Stimulated activated CD4-positive, alpha-beta T cell treated with anti-CD3 and anti-CD28 coated beads, Interleukin-15, amount 100 ng/mL, for 24 hours (primary cell): ENCODE data around the gene YEATS4.

Source experiments
- DNase-seq: peaks from one replicate; pipeline ENCODE4 v3.0.0-alpha.2; 2020

YEATS4 gene

DNA sequence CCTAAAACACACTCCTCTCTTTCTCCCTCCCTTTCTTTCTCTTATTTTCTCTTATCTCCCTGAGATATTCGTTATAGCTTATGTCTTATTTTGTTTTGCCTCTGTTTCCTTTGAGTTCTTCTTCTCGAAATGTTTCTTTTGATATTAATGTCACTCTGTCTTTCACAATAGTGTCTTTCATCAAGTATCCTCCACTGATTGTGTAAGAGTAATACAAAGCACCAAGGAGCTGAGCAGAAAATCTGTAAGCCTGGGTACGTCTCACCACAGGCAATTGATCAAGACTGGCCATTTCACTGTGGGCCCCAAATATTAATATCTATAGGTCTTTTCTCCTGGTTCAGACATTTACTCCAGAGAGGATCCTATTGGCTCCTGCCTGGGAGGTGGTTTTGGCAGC lies 16.2 kb upstream of the YEATS4 start:
- DNase-seq, result no peak

DNA sequence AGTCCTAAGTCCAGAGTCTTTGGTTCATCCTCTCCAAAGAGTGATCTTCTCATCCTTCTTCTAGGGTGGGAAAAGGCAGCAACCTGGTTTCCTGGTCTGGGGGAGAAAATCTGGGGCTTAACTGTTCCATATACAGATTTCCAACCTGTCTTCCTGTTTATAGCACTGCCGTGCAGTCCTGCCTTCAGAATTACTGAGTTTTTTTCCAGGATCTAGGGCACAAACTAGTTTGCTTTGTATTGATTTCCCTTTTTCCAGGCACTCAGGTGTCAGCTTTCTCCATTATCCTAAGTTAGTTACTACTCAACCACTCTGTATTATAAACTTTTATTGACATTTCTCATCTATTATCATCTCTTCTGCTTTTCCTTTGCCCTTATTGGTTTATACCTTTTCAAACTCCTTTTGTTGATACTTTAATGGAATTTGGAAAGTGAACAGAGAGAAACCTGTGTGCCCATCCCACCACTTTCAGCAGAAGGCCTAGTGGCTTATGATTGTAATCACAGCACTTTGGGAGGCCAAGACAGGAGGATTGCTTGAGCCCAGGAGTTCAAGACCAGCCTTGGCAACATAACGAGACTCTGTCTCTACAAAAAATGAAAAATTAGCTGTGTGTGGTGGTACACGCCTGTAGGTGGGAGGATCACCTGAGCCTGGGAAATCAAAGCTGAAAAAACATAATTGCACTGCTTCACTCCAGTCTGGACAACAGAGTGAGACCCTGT lies 15.5 kb upstream of the YEATS4 start:
- no peak for DNase-seq

DNA sequence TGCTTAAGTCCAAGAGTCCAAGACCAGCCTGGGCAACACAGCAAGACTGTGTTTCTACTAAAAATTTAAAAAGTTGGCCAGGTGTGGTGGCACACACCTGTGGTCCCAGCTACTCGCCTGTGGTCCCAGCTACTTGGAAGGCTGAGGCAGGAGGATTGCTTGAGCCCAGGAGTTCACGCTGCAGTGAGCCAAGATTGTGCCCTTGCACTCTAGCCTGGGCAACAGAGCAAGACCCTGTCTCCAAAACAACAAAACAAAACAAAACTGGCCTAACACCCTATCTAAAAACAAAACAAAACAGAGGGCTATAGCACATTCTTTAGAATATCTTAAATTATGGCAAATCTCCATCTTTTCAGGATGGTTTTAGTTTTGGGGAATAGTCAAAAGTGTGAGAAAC lies 14.5 kb upstream of the YEATS4 start:
- no peak for DNase-seq

DNA sequence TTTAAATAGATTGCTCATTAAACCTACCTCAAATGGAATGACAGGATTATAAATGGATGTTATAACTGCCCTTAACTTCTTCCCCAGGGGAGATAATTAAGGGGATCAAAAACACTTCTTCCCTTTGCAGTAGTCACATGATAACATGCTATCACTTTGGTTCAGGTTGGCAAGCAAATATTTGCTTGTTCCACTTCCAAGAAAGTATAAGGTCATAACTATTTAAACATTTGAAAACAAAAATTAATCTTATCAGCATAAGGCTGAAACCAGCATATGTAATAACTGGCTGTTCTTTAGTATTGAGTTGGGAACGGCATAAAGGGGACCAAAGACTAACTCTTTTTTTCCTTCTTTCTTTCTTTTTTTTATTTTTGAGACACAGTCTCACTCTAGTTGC lies 13.8 kb upstream of the YEATS4 start:
- no peak for DNase-seq

DNA sequence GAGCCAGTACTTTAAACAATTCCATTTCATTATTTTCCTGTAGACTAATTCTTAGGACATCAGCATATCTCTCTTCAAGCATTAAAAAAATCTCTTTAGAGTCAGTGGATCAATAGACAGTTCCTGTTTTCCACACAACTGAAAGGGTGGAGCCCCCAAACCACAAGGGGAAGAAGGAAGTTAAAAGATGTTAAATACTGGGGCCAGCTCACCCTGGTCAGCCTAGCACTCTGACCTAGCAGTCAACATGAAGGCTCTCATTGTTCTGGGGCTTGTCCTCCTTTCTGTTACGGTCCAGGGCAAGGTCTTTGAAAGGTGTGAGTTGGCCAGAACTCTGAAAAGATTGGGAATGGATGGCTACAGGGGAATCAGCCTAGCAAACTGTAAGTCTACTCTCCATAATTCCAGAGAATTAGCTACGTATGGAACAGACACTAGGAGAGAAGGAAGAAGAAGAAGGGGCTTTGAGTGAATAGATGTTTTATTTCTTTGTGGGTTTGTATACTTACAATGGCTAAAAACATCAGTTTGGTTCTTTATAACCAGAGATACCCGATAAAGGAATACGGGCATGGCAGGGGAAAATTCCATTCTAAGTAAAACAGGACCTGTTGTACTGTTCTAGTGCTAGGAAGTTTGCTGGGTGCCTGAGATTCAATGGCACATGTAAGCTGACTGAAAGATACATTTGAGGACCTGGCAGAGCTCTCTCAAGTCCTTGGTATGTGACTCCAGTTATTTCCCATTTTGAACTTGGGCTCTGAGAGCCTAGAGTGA lies 11.2 kb upstream of the YEATS4 start, which contains the start of gene LYZ:
Gene LYZ (plus strand): TSS at position 220 of the 777 bp plus-strand sequence. CDS start 28 bp downstream, at position 248.
- no peak for DNase-seq

DNA sequence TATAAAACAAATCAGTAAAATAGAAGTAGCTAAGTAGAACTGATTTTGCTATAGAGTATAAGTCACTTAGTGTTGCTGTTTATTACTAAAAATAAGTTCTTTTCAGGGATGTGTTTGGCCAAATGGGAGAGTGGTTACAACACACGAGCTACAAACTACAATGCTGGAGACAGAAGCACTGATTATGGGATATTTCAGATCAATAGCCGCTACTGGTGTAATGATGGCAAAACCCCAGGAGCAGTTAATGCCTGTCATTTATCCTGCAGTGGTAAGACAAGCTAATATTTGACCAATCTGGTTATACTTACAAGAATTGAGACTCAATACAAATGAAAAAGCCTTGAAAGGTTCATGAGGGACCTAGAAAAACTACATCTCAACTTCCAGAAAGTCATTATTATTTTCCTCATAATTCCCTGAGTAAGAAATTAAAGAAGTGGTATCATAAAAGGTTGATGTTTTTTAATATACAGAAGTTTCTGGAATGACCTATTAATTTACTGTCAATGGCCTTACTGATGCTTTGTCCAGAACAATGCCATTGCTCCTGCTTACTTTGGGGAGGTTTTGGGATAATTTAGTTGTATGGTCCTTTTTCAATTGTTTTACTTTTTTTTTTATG lies 9.4 kb upstream of the YEATS4 start:
- DNase-seq, result no peak

DNA sequence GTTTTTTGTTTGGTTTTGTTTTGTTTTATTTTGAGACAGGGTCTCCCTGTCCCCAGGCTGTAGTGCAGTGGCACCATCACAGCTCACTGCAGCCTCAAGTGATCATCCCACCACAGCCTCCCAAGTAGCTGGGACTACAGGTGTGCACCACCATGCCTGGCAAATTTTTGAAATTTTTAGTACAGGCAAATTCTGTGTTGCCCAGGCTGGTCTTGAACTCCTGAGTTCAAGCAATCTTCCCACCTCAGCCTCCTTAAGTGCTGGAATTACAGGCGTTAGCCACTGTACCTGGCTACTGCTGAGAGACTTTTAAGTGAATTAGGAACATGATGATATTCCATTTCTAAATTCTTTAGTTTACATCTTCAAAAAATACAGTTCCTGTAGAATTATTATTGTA lies 8.8 kb upstream of the YEATS4 start:
- DNase-seq, result no peak

DNA sequence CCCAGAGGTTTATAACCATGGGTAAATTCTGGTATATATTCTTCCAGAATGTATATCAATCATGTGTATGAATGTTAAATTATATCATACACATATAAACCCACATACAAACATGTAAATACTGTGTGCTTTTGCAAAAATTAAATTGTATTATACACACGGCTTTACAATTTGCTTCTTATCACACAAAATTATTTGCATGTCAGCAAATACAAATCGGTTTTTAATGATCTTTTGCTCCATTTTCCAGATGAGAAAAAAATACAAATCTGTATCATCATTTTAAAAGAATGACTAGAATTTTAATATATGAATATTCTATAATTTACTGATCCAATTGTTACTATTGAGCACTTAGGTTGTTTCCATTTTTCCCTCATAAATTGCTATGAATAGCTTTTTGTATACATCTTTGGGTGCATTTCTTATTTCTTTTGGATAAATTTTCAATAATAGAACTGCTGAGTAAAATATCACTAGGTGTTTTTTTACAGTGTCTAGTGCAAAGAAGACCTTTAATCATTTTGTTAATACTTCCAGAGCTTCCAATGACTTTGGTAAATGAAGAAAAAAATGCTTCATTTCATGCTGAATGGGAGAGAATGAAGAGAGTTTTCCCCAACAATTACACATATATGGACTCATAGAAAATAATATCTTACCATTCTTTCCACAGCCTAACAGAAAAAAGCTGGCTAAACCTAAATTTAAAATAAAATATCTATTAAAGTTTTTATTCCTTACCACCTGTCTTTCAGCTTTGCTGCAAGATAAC lies 7.9 kb upstream of the YEATS4 start:
- DNase-seq, result no peak

DNA sequence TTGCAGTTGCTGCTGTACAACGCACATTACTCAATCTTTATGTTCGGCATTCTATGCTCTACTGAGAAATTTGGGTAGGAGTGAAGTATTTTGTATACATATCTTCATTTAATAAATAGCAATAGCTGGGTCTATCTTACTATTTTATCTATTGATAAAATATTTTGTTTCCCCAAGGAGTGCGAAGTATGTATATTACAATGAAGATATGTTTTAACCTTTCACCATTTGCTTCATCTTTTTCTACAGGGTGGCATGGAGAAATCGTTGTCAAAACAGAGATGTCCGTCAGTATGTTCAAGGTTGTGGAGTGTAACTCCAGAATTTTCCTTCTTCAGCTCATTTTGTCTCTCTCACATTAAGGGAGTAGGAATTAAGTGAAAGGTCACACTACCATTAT lies 6.6 kb upstream of the YEATS4 start:
- no peak for DNase-seq

DNA sequence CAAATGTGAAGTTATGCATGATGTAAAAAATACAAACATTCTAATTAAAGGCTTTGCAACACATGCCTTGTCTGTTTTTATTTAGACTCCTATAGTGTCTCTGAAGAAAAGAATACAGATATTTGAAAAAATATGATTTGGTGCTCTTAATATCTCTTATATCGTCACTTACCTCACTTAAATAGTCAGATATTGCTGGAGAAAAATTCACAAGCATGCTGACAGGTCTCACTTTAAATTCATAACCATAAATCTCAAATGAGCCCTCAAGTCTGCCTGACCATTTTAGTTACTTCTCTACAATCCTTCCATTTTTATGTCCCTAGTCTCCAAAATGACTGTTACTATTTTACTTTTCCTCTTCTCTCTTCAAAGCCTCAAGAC lies 5.4 kb upstream of the YEATS4 start:
- DNase-seq, result no peak

DNA sequence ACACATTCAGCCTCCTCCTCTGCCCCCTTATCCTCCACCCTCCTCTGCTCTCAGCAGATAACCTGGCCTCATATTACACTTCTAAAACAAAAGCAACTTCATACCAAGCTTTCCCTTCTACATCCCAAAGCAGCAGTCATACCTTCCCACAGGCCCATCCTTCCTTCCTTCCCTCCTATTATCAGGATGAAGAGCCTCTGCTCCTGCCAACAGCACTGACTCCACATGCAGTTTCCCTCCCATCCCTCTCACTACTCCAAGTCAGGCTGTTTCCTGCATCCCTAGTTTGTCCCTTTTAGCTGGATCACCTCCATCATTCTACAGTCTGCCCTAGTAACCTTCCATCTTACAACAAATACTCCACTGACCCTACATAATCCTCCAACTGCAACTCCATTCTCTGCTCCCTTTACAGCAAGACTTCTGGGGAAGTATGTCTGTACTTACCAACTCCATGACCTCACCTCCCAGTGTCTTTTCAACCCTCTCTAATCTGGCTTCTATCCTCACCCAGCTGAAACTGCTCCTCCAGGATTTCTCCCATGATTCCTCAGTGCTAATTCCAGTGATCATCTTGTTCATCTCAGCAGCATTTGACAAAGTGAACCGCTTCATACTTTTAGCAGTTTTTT lies 4.9 kb upstream of the YEATS4 start:
- no peak for DNase-seq

DNA sequence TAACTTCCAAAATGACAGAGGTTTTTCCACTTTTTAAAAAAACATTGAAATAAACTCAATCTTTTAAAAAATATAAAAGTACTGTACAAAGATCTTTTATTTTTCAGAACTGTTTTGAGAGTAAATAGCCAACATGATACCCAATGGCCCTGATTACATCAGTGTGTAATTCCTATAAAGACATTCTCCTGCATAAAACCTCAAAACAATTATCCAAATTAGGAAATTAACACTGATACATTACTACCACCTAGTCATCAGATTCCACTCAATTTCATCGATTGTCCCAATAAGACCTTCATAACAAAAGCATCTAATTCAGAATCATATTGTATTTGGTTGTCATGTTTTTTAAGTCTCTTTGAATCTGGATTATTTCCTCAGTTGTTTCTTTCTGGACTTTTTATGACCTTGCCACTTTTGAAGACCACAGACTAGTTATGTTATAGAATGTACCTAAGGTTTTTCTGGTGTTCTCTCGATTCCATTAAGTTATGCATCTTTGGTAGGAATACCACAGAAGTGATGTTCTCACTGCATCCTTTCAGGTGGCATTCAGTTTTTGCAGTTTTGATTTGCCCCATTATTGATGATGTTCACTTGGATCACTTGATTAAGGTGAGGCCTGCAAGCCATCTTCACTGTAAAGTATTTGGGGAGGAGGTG lies 4.0 kb upstream of the YEATS4 start:
- no peak for DNase-seq

DNA sequence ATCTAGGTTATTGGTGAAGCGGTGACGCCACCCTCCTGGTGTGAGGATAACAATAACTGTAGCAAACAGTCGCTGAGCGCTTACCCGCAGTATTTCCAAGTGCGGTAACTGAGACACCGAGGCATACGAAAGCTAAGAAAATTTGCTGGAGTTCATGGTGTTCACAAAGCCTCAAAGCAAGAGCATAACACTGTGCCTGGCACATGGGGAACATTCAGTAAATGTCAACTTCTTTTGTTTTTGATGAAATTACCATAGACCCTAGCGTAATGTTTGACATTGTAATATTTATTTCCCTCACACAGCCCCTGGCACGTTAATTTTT lies 767 bp downstream of the YEATS4 start:
- no peak for DNase-seq

DNA sequence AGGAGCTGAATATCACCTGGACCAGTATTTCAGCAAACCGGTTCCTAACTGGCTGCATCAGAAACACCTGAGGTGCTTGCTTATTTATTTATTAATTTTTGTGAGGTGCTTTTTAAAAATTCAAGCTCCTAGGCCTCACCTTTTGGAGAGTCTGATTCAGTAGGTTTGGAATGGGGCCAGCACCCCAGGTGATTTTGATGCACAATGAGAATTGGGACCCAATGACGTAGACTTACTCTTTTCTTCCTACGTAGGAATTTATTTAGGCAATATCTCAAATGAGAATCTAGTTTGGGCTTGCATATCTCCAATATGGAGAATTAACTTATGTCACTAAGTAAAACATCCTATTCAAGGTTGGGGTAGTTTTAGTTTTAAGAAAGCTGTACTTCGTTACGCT lies 7.3 kb downstream of the YEATS4 start:
- DNase-seq, result no peak

DNA sequence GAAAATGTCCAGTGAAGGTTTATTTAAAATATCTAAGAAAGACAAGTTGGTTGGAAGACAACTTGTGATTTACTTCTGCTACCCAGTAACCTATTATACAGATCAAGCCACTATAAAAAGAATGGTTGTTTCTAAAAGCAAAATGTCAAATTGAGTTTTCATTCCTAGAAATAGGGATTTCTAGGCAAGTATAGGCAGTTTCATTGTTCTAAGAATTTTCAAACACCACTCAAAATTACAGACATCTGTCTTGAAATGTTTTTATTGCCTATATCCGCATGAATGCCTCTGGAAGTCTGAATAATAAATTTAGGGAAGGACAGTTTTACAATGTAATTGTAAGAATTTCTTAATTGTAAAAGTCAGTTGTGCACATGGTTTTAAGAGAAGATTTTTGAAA lies 8.6 kb downstream of the YEATS4 start:
- no peak for DNase-seq

DNA sequence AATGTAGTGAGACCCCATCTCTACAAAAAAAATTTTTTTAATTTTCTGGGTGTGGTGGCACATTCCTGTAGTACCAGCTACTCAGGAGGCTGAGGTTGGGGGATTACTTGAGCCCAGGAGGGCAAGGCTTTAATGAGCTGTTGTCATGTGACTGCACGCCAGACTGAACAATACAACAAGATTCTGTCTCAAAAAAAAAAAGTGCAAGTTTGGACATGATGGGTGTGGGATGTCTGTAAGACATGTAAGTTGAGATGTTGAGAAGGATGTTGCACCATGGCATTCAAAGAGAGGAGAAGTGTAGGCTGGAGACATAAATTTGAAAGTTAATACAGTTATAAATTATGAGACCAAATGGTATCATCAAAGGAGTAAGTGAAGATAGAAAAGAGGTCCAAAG lies 23.5 kb downstream of the YEATS4 start:
- DNase-seq, result no peak

DNA sequence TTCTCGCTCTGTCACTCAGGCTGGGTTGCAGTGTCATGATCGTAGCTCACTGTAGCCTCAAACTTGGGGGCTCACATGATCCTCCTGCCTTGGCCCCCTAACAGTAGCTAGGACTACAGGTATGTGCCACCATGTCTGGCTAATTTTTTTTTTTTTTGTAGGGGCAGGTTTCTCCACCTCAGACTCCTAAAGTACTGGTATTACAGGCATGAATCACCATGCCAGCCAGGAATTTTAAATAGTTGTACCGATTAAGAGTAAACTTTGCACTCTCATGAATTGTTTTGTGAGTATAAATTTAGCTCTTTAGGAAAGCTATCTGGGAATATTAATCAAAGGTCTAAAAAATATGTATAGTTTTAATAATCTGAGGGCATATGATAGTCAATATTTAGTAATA lies 25.5 kb downstream of the YEATS4 start:
- no peak for DNase-seq

DNA sequence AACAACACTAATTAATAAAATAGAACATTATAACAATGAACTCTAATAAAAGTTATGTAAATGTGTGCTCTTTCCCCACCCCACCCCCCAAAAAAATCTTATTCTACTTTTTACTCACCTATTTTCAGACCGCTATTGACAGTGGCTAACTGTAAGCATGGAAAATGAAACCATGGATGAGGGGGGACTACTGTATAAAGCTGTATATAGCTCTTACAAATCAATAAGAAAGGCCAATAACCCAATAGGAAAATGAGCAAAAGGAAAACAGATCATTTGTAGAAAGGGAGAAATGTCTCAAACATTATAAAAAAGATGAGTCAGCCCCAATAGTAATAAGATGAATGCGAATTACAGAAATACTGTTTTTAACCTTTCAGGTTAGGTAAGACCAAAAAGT lies 27.4 kb downstream of the YEATS4 start:
- no peak for DNase-seq

DNA sequence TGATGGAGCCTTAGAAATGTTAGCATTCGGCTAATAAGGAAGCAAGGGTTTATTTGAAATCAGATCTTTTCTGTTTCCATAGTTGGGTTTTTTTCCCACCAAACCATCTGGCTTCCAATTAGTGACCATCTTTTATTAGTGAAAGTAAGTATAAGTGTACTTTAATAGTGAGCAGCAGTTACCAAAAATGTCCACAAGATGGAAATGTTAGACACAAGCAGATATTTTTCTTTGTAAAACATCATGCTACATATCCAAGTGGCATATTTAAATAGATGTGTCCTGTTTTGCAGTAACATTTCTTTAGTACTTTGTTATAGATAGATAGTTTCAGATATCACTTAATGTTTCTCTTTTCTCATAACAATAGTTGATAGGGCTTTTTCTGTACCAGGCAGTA lies 28.8 kb downstream of the YEATS4 start:
- DNase-seq, result no peak

DNA sequence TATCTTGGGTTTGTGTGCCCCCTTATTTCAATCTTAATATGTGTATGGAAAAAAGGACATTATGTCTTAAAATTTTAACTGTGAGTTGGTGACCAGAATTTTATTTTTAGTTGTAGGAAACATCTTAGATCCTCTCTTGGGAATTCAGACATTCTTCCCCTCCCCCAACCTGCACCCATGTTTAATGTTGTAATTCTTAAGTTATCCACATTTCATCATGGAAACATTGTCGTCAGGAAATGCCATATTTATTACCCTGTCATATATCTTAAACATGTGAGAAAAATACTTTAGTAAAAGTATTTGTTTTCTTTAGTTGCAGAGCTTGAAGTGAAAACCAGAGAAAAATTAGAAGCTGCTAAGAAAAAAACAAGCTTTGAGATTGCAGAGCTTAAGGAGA lies 30.3 kb downstream of the YEATS4 start:
- DNase-seq, result no peak

DNA sequence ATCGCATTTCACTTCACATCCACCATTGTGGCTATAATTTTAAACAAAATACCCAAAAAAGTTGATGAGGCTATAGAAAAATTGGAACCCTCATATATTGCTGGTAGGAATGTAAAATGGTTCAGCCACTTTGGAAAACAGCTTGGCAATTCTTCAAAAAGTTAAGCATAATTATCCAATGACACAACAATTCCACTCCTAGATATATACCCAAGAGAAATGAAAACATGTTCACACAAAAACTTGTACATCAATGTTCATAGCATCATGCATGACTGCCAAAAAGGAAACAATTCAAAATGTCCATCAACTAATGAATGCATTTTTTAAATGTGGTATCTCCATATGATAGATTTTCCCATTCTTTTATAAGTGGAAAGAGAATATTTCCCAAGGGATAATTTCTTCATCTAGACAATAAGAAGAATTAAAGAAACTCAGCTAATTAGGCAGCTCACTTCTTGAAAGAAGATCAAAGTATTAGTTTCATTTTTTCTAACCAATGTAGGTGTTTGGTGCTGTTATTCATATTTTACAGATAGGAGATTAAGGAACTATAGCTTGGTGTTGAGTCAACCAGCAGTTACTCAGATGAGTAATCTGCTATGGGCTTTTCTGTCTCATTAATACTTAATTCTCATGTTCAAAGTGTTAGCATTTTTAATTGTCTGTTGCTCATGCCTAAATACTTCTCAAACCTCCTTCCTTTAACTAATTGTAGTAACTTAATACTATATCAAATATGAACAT lies 32.8 kb downstream of the YEATS4 start:
- no peak for DNase-seq

DNA sequence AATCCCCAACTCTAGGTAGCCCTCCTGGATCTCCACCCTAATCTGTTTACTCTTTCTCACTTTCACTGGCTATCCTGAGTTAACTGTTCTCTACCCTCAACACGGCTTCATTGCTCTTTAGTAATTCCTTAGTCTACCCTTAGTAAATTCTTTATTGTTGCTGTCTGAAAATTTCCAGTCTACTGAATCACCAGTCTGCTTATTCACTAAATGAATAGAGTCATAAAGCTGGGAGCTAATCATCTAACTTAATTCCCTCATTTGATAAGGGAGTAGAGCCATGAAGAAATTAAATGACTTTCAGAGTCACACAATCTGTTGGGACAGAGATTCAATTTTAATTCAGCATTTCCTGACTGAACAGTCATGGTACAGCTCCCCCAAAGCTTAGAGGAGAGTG lies 36.5 kb downstream of the YEATS4 start:
- no peak for DNase-seq
